Measurements from ENCODE around the gene ICA1L.
"Not testable (repeated sequence)": the region's sequence is repeated elsewhere in the genome, so short reads cannot be mapped to it uniquely, and the experiment has no call there.

The ICA1L gene

GRCh38 chr2:202861987-202862386 is 9.6 kb downstream of the ICA1L start:
- H3K79me2 ChIP-seq (ENCODE audit: insufficient read depth, low read length), result no peaks in the 10 kb centered on the region
- no peak for TF ChIP-seq CTCF (IDR thresholded peaks at IDR 0.05; ENCODE audit: insufficient read depth, low read length, poor library complexity, severe bottlenecking)
- no peak for TF ChIP-seq EZH2phosphoT487 (conservative IDR thresholded peaks at IDR 0.05; ENCODE audit: low read length)
- H3F3A ChIP-seq (ENCODE audit: insufficient read depth), result no peaks in the 10 kb centered on the region
- H3K4me3 ChIP-seq (ENCODE audit: insufficient read depth, low read length, poor library complexity, severe bottlenecking), result no peak overlapping the region
- no peaks in the 10 kb centered on the region for H3K27me3 ChIP-seq (ENCODE audit: low read length)
- no peak overlapping the region for H2AFZ ChIP-seq (ENCODE audit: low read depth, low read length, severe bottlenecking)
- H3K9me2 ChIP-seq (replicated peaks; ENCODE audit: insufficient read depth, low read length), result no peaks in the 10 kb centered on the region
- no peak overlapping the region for H3K4me2 ChIP-seq (ENCODE audit: low read depth, low read length, poor library complexity, severe bottlenecking)
- no peaks in the 10 kb centered on the region for H3K36me3 ChIP-seq (ENCODE audit: low read length)
- no peaks in the 10 kb centered on the region for H3K9me3 ChIP-seq (ENCODE audit: insufficient read depth, low read length)
- H3K9ac ChIP-seq (ENCODE audit: low read length), result no peak overlapping the region
- no peak overlapping the region for H3K27ac ChIP-seq (ENCODE audit: low read depth, low read length)
- no peaks in the 10 kb centered on the region for H4K20me1 ChIP-seq (ENCODE audit: low read depth, low read length)

GRCh38 chr2:202858601-202859000 is 13.0 kb downstream of the ICA1L start:
- Histone ChIP-seq H4K20me1 (ENCODE audit: low read depth, low read length) (no peaks in the 10 kb centered on the region), H3K4me2 (ENCODE audit: low read depth, low read length, poor library complexity, severe bottlenecking) (no peak overlapping the region), H3K9me3 (ENCODE audit: insufficient read depth, low read length) (no peaks in the 10 kb centered on the region), H3K27ac (ENCODE audit: low read depth, low read length) (no peak overlapping the region), H3K9ac (ENCODE audit: low read length) (no peak overlapping the region), H3K36me3 (ENCODE audit: low read length) (no peaks in the 10 kb centered on the region), H3K79me2 (ENCODE audit: insufficient read depth, low read length) (no peaks in the 10 kb centered on the region), H2AFZ (ENCODE audit: low read depth, low read length, severe bottlenecking) (no peak overlapping the region), H3K4me3 (ENCODE audit: insufficient read depth, low read length, poor library complexity, severe bottlenecking) (no peak overlapping the region), H3K27me3 (ENCODE audit: low read length) (no peaks in the 10 kb centered on the region), H3F3A (ENCODE audit: insufficient read depth) (no peaks in the 10 kb centered on the region), H3K9me2 (replicated peaks; ENCODE audit: insufficient read depth, low read length) (no peaks in the 10 kb centered on the region)
- TF ChIP-seq CTCF (IDR thresholded peaks at IDR 0.05; ENCODE audit: insufficient read depth, low read length, poor library complexity, severe bottlenecking), result no peak
- no peak for TF ChIP-seq EZH2phosphoT487 (conservative IDR thresholded peaks at IDR 0.05; ENCODE audit: low read length)

- H3K27me3 ChIP-seq (ENCODE audit: low read length); H3K9me2 ChIP-seq (replicated peaks; ENCODE audit: insufficient read depth, low read length); H3K4me2 ChIP-seq (ENCODE audit: low read depth, low read length, poor library complexity, severe bottlenecking); H3K36me3 ChIP-seq (ENCODE audit: low read length); H4K20me1 ChIP-seq (ENCODE audit: low read depth, low read length); H3K9me3 ChIP-seq (ENCODE audit: insufficient read depth, low read length); H3K4me3 ChIP-seq (ENCODE audit: insufficient read depth, low read length, poor library complexity, severe bottlenecking); H3K27ac ChIP-seq (ENCODE audit: low read depth, low read length); H2AFZ ChIP-seq (ENCODE audit: low read depth, low read length, severe bottlenecking); H3F3A ChIP-seq (ENCODE audit: insufficient read depth); H3K9ac ChIP-seq (ENCODE audit: low read length); H3K79me2 ChIP-seq (ENCODE audit: insufficient read depth, low read length): not testable (repeated sequence)
These were observed 22.2 kb downstream of the ICA1L start for GRCh38 chr2:202849343-202849742.

- H2AFZ ChIP-seq (ENCODE audit: low read depth, low read length, severe bottlenecking), result no peak overlapping the region
- H3K9ac ChIP-seq (ENCODE audit: low read length), result no peak overlapping the region
These were observed 22.8 kb downstream of the ICA1L start for GRCh38 chr2:202848813-202849212.

More at GRCh38 chr2:202848813-202849212, 22.8 kb downstream of the ICA1L start:
- no peaks in the 10 kb centered on the region for H3F3A ChIP-seq (ENCODE audit: insufficient read depth)
- no peak overlapping the region for H3K27ac ChIP-seq (ENCODE audit: low read depth, low read length)
- no peaks in the 10 kb centered on the region for H3K36me3 ChIP-seq (ENCODE audit: low read length)
- no peaks in the 10 kb centered on the region for H4K20me1 ChIP-seq (ENCODE audit: low read depth, low read length)
- H3K4me3 ChIP-seq (ENCODE audit: insufficient read depth, low read length, poor library complexity, severe bottlenecking), result no peak overlapping the region
- H3K79me2 ChIP-seq (ENCODE audit: insufficient read depth, low read length), result no peaks in the 10 kb centered on the region
- no peaks in the 10 kb centered on the region for H3K27me3 ChIP-seq (ENCODE audit: low read length)
- no peak overlapping the region for H3K4me2 ChIP-seq (ENCODE audit: low read depth, low read length, poor library complexity, severe bottlenecking)
- H3K9me3 ChIP-seq (ENCODE audit: insufficient read depth, low read length), result no peaks in the 10 kb centered on the region
- TF ChIP-seq EZH2phosphoT487 (conservative IDR thresholded peaks at IDR 0.05; ENCODE audit: low read length) (no peak), CTCF (IDR thresholded peaks at IDR 0.05; ENCODE audit: insufficient read depth, low read length, poor library complexity, severe bottlenecking) (no peak)
- no peaks in the 10 kb centered on the region for H3K9me2 ChIP-seq (replicated peaks; ENCODE audit: insufficient read depth, low read length)

Data from SU-DHL-6 (cell line).